Upper lobe of left lung (tissue), 4 donors: ENCODE data around the gene PRKN.

Experiments used
- EP300 ChIP-seq, 4 donors: sonication (generic); formaldehyde crosslinking; IDR thresholded peaks; one replicate each; pipeline ENCODE4 v1.5.1; 2017; ENCODE audit warnings: antibody characterized with exemption in 4 of 4, control low read depth in 2 of 4
- POLR2A ChIP-seq, 4 donors: fragments of 450-650 bp; IDR thresholded peaks; one replicate each; pipeline ENCODE4 v1.5.1; 2016 to 2017; ENCODE audit warnings: antibody characterized with exemption in 4 of 4, mild to moderate bottlenecking in 2 of 4
- POLR2AphosphoS5 ChIP-seq, 2 donors: sonication (generic); formaldehyde crosslinking; IDR thresholded peaks; one replicate each; pipeline ENCODE4 v1.5.1; 2017; ENCODE audit warnings: antibody characterized with exemption in 2 of 2
- TF ChIP-seq, protein P1 (sequence below), 6 experiments: fragments of 450-650 bp in 4 of 6; fragments of 200-600 bp in 2 of 6; sonication (generic) in 2 of 6; IDR thresholded peaks; one replicate each; pipeline ENCODE4 v1.5.1; 2016 to 2019; ENCODE audit warnings: antibody characterized with exemption in 6 of 6

DNA sequence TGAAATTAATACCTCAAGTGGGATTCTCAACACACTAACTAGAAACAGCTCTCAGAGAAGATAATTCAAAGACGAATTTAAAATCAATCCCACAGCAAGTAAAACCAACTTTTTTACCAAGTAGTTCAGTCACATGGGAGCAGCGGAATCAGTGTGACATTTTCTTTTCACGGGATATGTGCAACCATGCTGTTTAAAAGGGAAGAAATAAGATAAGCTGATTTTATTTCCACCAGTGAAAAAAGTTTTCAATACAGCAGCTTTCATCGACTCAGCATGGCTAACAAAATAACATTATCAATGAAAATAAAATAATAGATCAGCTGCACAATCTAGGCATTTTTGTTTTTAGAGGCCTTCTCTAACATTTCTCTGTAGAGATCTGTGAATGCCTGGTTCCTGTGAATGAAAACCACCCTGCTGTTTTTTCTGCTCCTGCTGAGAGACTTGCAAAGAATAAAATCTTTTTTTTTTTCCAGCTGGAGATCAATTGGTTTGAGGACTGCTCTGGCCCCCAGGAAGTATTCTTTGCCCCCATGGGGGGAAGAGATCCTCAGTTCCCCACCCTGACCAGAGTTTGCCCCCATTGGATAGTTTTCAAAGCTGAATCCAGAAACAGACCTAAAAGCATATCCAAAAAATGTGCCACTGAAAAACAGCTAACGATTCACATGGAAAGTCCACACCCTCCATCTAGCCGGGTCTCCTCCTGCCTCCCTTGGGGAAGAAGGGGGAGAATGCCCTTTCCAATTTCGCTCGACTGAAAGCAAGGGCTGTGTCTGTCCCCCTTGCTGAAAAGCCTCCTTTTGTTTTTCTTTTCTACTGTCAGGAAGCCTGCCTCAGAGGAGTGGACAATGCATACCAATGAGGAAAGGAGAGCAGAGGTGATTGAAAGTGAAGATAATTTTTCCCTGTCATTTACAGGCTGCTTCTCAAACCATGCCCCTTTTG, 317.6 kb downstream of the PRKN start:
- TF ChIP-seq, protein P1, sequence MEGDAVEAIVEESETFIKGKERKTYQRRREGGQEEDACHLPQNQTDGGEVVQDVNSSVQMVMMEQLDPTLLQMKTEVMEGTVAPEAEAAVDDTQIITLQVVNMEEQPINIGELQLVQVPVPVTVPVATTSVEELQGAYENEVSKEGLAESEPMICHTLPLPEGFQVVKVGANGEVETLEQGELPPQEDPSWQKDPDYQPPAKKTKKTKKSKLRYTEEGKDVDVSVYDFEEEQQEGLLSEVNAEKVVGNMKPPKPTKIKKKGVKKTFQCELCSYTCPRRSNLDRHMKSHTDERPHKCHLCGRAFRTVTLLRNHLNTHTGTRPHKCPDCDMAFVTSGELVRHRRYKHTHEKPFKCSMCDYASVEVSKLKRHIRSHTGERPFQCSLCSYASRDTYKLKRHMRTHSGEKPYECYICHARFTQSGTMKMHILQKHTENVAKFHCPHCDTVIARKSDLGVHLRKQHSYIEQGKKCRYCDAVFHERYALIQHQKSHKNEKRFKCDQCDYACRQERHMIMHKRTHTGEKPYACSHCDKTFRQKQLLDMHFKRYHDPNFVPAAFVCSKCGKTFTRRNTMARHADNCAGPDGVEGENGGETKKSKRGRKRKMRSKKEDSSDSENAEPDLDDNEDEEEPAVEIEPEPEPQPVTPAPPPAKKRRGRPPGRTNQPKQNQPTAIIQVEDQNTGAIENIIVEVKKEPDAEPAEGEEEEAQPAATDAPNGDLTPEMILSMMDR (IDR thresholded peaks at IDR 0.05): no peak
- no peak for TF ChIP-seq POLR2AphosphoS5 (IDR thresholded peaks at IDR 0.05)
- no peak for TF ChIP-seq EP300 (IDR thresholded peaks at IDR 0.05)
- TF ChIP-seq POLR2A (IDR thresholded peaks at IDR 0.05): no peak
